ENCODE results near the gene LRFN4. TPM values are rescaled to one million over a fixed set of nuclear protein-coding genes. Genes with fewer than 3 reads are reported as not detected.

LRFN4 gene
- polyA plus RNA-seq, 3 donors, result 11.7 to 13.3 (median 13.2) TPM

Other genes with a start within 250 kb of the LRFN4 start
- 10 to 100 TPM; 53.8 to 60.4 (median 54.6) TPM for gene RBM14, start 240.4 kb upstream of the LRFN4 start, polyA plus RNA-seq (ENCODE audit: insufficient read length in 3 of 3)
- gene RBM4, start 218.4 kb upstream of the LRFN4 start, polyA plus RNA-seq (ENCODE audit: insufficient read length in 3 of 3), result 100 to 1,000 TPM; 268 to 292 (median 286) TPM
- 10 to 100 TPM; 66.8 to 68.8 (median 66.8) TPM for gene RBM4B, start 179.2 kb upstream of the LRFN4 start, polyA plus RNA-seq (ENCODE audit: insufficient read length in 3 of 3)
- gene SPTBN2, start 127.8 kb upstream of the LRFN4 start, polyA plus RNA-seq (ENCODE audit: insufficient read length in 3 of 3), result 10 to 100 TPM; 51.2 to 65.8 (median 52.4) TPM
- 10 to 100 TPM; 16.7 to 23.2 (median 20.0) TPM for gene RCE1, start 13.6 kb upstream of the LRFN4 start, polyA plus RNA-seq (ENCODE audit: insufficient read length in 3 of 3)
- gene PC, start 101.3 kb downstream of the LRFN4 start, polyA plus RNA-seq (ENCODE audit: insufficient read length in 3 of 3), result 10 to 100 TPM; 36.3 to 51.2 (median 45.4) TPM
- gene C11orf86, start 118.2 kb downstream of the LRFN4 start, polyA plus RNA-seq (ENCODE audit: insufficient read length in 3 of 3), result not detected
- gene SYT12, start 166.1 kb downstream of the LRFN4 start, polyA plus RNA-seq (ENCODE audit: insufficient read length in 3 of 3), result under 1 TPM; 0.14 to 0.21 (median 0.19) TPM
- gene RHOD, start 199.8 kb downstream of the LRFN4 start, polyA plus RNA-seq (ENCODE audit: insufficient read length in 3 of 3), result 1 to 10 TPM; 6.1 to 8.8 (median 6.2) TPM

Data from right renal cortex interstitium (tissue), 3 donors.